Gastroesophageal sphincter (tissue), 3 donors: ENCODE data around the gene RRBP1.

Source experiments
- CTCF ChIP-seq, 4 experiments: fragments of 200-600 bp in 2 of 4; fragments of 450-650 bp in 2 of 4; sonication (generic) in 1 of 4; IDR thresholded peaks; one replicate each; pipeline ENCODE4 v1.5.1; 2017 to 2019; ENCODE audit warnings: antibody characterized with exemption in 4 of 4, mild to moderate bottlenecking in 2 of 4, moderate library complexity in 2 of 4
- POLR2A ChIP-seq, 2 donors: fragments of 450-650 bp; IDR thresholded peaks; one replicate each; pipeline ENCODE4 v1.6.1; 2017; ENCODE audit warnings: antibody characterized with exemption in 2 of 2, mild to moderate bottlenecking in 2 of 2, moderate library complexity in 1 of 2

DNA sequence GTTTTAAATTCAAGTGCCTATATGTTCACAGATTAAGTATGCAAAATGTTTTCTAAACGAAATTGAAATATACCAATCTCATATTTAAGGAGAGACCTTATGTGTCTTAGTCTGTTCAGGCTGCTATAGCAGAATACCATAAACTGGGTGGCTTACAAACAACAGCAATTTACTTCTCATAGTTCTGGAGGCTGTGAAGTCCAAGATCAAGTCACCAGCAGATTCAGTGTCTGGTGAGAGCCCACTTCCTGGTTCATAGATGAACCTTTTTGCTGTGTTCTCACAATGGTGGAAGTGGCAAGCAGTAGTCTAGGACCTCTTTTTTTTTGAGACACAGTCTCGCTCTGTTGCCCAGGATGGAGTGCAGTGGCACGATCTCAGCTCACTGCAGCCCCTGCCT lies 115.7 kb downstream of the RRBP1 start:
- TF ChIP-seq POLR2A (IDR thresholded peaks at IDR 0.05), result no peak
- TF ChIP-seq CTCF (IDR thresholded peaks at IDR 0.05), result no peak
